KBM-7 (cell line): ENCODE measurements around the gene CSF1.
"Not testable (repeated sequence)": the region's sequence is repeated elsewhere in the genome, so short reads cannot be mapped to it uniquely, and the experiment has no call there.

Source experiments
- DNase-seq: peaks from one replicate; pipeline ENCODE4 v3.0.0-alpha.2; 2015
- in situ Hi-C: fragments of 300-500 bp; cut with MboI; formaldehyde crosslinking; loops from 2 replicates; pipeline ENCODE4 v1.14.3; 2020; ENCODE audit warnings: low sequenced_read_pairs, low pct_unique_long_range_greater_than_20kb, mixed read lengths

CSF1 gene, protein sequence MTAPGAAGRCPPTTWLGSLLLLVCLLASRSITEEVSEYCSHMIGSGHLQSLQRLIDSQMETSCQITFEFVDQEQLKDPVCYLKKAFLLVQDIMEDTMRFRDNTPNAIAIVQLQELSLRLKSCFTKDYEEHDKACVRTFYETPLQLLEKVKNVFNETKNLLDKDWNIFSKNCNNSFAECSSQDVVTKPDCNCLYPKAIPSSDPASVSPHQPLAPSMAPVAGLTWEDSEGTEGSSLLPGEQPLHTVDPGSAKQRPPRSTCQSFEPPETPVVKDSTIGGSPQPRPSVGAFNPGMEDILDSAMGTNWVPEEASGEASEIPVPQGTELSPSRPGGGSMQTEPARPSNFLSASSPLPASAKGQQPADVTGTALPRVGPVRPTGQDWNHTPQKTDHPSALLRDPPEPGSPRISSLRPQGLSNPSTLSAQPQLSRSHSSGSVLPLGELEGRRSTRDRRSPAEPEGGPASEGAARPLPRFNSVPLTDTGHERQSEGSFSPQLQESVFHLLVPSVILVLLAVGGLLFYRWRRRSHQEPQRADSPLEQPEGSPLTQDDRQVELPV

DNA sequence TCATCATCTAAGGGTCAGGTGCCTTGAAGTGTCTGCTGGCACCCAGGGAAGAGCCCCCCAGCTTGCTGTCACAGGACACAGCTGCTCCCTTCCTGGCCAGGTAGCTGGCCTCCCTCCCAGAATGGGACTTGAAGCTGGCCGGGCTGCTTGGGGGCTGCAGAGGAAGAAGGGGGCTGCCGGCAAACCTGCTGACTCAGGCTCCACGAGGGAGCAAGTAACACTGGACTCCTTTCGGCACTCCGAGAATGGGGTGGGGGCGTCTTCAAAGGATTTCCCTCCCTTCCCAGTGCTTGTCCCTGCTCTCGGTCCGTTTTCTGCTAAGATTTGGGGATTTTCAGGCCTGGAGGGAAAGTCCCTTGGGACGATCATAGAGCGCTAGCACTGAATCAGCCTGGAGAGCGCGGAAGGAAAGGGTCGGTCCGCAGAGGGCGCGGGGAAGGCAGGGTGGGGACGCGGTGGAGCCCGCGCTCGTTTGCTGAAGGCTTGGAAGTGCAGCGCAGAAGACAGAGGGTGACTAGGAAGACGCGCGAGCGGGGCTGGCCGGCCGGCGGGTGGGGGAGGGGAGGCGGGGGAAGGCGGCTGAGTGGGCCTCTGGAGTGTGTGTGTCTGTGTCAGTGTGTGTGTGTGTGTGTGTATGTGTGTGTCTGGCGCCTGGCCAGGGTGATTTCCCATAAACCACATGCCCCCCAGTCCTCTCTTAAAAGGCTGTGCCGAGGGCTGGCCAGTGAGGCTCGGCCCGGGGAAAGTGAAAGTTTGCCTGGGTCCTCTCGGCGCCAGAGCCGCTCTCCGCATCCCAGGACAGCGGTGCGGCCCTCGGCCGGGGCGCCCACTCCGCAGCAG is at the start of gene CSF1:
Gene CSF1 (plus strand): TSS at position 727 of the 840 bp plus-strand sequence. CDS start 175 bp downstream, outside the sequence.
- in situ Hi-C loops: no loop called here
- DNase-seq: peak; percentile 77

GRCh38 chr1:109861616-109862015 is 49.0 kb upstream of the CSF1 start:
- DNase-seq, in situ Hi-C loops: not testable (repeated sequence)

GRCh38 chr1:109863667-109864046 is 47.0 kb upstream of the CSF1 start:
- no peak for DNase-seq
- in situ Hi-C loops: no loop called here

GRCh38 chr1:109864047-109864822 is 46.4 kb upstream of the CSF1 start:
- in situ Hi-C loops: no loop called here
- DNase-seq: peak; percentile 14

GRCh38 chr1:109864930-109865612 is 45.6 kb upstream of the CSF1 start:
- in situ Hi-C loops: no loop called here
- DNase-seq: no peak

DNA sequence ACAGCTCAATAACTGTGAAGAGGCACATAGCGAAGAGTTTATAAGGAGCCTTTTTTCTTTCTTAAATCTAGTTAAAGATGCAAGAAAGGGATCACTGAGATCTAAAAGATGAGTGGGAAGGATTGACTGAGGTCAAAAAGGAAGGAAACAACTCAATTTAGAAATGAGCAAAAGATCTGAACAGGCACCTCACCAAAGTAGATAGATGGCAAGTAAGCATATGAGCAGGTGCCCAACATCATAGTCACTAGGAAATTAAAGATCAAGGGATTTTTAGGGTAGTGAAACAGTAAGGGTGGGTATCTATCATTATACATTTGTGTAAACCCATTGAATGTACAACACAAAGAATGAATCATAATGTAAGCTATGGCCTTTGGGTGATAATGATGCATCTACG is 44.6 kb upstream of the CSF1 start:
- no peak for DNase-seq
- in situ Hi-C loops: no loop called here

DNA sequence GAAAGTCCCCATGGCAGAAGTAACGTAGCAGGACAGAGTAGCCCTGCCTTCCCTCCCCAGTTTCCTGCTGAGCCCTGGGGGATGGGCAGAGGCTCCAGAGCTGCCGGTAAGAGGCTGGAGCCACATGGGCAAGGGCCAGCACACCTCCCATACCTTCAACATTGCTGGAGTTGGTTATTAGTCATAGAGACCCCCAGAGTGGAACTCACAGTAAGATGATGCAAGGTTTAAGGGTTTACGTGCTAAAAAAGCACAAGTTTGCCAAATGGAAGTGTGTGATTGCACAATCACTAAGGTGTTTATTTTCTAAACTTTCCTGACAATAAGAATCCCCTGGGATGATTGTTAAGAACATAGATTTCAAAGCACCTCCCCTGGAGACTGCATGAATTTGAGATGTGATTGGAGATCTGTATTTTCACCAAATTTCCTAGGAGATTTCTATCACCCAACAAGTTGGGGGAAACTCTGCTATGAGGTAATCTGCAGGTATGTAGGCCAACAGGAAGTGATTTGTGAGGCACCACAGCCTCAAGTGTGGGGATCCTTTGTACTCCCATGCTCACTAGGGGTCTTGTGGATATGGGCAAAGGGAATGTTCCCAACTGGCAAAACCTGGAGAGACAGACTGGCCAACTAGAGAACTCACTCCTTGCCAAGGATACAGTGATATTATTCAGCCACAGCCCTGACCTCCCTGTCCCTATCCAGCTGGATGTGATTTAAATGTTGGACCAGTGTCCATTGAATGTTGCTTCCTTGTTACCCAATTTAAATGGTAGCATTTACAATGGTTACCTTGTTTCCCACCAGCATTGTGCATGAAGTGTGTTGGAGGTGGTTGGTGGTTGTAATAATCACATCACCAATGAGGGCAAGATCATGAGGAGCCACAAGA is 37.1 kb upstream of the CSF1 start:
- in situ Hi-C loops: no loop called here
- no peak for DNase-seq

GRCh38 chr1:109874445-109874844 is 36.2 kb upstream of the CSF1 start:
- DNase-seq: no peak
- in situ Hi-C loops: no loop called here

GRCh38 chr1:109875874-109876273 is 34.8 kb upstream of the CSF1 start:
- DNase-seq: no peak
- in situ Hi-C loops: no loop called here

DNA sequence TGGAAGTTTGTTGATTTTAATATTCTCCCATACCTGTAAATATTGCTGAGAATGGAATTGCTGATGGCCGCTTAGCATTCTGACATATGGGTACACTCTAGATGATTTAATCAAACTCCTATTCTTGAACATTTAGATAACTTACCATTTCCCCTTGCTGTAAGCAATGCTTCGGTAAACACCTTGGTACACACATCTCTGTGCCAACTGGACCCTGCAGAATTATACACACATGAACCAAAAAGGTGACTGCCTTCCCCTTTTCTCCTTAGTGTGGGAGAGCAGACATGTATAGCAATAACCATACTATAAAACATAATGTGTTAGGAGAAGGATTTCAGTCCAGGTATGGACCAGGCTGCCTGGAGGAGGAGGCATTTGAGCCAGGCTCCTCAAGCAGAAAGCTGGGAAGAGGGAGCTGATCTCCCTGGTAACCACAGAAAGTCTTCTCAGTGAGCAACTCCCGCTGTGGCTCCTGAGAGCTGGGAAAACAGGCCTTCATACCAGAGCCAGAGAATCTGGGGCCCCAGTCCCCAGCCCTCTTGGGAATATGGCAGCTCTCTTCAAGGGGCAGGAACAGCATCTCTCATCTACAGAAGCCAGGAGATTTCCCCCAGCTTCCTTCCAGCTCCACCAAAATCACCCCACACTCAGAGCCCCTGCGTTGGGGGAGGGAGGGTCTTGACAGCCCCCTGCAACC is 33.9 kb upstream of the CSF1 start:
- in situ Hi-C loops: no loop called here
- no peak for DNase-seq

DNA sequence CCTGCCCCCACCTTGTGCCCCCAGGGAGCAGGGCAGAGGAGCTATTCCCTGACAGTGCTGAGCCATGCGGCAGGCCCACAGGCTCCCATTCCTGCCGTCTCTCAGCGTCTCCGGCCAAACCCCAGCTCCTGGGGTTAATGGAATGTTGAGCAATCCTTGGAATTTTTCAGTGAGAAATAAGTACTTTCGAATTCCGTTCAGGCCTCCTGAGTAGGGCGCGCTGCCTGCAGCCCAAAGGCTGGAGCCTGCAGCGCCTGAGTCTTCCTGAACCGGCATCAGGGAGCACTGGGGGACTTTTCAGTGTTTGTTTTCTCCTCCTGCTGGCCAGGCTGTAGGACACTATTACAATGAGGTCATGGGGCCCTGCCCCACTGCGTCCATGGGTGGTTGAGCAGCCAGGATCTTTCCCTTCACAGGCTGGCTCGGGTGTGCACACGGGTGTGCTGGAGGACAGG is 33.3 kb upstream of the CSF1 start:
- in situ Hi-C loops: no loop called here
- DNase-seq: no peak

GRCh38 chr1:109877776-109878175 is 32.9 kb upstream of the CSF1 start:
- in situ Hi-C loops: no loop called here
- no peak for DNase-seq

DNA sequence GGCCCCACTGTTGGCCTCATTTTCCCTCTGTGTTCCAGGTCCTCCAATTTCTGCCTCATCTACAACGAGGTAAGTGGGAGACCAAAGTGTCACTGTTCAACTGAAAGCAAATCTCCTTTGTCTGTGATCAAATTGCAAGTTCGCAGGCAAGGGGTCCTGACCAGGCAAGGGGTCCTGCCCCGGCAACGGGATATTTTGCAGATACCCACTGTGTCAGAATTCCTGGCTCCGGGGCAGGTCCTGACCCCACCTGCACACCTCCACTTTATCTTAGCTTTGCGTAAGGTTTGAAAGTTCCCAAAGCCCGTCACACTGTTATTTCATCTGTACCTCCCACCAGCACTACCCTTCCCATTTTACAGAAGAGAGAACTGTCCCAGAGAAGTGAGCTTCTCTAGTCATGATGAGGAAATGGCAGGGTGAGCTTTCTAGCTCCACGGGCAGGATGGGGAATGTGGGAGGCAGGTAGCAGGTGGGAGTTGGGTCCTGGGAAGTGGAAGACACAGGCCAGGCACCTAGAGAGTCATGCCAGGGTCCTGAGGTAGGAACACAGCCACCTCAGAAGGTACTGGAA is 32.0 kb upstream of the CSF1 start:
- no peak for DNase-seq
- in situ Hi-C loops: no loop called here

DNA sequence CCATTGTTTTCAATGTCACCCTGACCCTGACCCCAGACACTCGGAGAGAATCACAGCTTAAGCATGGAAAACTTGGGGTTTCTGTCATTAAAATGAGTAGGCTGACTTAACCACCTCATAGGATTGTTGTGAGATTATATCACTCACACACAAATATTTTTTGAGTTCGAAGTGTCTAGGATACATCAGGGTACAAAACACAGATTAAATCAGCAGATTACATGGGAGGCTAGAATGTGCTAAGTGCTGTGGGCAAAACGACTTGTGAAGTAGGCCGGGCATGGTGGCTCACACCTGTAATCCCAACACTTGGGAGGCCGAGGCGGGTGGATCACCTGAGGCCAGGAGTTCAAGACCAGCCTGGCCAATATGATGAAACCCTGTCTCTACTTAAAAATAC is 31.3 kb upstream of the CSF1 start:
- DNase-seq, in situ Hi-C loops: not testable (repeated sequence)

DNA sequence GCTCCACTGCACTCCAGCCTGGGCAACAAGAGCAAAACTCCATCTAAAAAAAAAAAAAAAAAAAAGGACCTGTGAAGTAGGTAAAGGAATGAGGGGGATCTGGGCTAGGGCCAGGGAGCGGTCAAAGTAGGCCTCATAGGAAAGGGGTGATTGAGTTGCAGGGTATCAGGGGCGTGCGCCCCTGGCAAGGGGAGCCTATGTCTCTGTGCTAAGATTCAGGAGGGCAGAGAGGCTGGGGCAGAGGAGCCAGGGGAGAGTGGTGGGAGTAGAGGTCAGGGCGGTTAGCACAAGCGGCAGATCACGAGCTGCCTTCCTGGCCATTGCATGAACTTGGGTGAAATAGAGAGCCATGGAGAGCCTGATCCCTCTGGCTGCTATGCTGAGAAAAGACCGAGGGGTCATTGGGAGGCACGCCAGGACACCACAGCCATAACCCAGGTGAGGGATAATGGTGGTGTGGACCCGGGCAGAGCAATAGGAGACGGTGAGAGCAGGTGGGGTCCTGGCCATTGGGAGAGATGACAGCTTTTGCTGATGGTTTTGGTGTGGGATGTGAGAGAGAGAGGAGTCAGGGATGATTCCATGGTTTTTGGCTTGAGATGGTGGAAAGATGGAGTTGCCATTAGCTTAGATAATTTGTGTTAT is 30.6 kb upstream of the CSF1 start:
- no peak for DNase-seq
- in situ Hi-C loops: no loop called here
